NT2/D1 (cell line): Measurements from ENCODE around the gene BANP.

Experiments used
- SUZ12 ChIP-seq: IDR thresholded peaks from 2 replicates; pipeline ENCODE4 v1.6.1; 2011; ENCODE audit not compliant: insufficient read length, insufficient read depth; ENCODE audit errors: extremely low read depth
- YY1 ChIP-seq: IDR thresholded peaks from 2 replicates; pipeline ENCODE4 v1.6.1; 2011; ENCODE audit not compliant: insufficient read length, insufficient read depth

GRCh38 chr16:88083582-88083981, 132.3 kb downstream of the BANP start:
- no peak for TF ChIP-seq SUZ12
- no peak for TF ChIP-seq YY1
